GM18858 (cell line): ENCODE measurements around the gene CCDC88C.

Experiments used
- ATAC-seq: cut with Tn5 transposase; IDR thresholded peaks from one replicate; pipeline ENCODE4 v1.9.1; 2021; ENCODE audit not compliant: unreplicated experiment

CCDC88C gene

DNA sequence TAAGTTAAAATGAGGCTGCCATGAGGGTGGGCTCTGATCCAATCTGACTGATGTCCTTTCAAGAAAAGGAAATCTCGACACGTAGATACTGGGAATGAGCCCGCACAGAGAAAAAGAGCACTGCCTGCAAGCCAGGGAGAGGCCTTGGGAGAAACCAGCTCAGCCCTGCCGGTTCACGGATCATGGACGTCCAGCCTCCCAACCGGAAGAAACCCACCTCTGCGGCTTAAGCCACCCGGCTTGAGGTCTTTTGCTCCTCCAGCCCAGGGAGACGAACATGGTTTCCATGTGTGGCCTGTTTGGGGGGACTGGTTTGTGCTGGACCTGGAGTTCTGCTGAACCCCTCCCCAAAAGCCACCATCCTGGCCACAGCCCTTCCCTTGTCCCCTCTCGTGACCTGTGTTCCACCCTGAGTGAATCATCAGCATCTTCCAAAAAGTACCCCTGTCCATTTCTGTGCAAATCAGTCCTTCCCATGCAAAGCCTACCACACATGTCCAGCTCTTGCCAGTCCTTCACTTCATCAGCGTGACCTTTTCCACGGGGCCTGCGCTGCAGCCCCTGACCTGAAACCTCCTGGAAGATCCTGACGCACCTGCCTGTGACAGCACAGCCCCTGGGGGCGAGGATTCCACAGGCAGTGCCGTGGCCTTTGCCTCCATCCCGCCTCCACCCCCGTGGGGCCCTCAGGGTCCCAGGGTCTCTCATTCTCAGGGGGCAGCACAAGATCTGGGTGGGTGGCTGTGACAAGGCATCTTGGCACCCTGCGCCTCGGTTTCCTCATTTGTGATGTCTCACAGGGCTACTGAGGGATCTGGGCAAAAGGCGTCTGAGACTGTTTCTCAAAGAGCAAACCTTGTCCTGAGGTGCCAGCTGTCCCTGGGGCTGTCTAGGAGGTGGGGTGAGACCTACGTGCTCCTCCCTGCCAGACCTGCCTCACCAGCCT is 121.5 kb downstream of the CCDC88C start:
- no peak for ATAC-seq

- no peak for ATAC-seq
Measured at GRCh38 chr14:91295276-91295845, 122.3 kb downstream of the CCDC88C start.

GRCh38 chr14:91294153-91294552 is 123.5 kb downstream of the CCDC88C start:
- no peak for ATAC-seq

- ATAC-seq, result no peak
Measured at GRCh38 chr14:91293281-91293680, 124.3 kb downstream of the CCDC88C start.

- no peak for ATAC-seq
Measured at GRCh38 chr14:91292491-91292890, 125.1 kb downstream of the CCDC88C start.

DNA sequence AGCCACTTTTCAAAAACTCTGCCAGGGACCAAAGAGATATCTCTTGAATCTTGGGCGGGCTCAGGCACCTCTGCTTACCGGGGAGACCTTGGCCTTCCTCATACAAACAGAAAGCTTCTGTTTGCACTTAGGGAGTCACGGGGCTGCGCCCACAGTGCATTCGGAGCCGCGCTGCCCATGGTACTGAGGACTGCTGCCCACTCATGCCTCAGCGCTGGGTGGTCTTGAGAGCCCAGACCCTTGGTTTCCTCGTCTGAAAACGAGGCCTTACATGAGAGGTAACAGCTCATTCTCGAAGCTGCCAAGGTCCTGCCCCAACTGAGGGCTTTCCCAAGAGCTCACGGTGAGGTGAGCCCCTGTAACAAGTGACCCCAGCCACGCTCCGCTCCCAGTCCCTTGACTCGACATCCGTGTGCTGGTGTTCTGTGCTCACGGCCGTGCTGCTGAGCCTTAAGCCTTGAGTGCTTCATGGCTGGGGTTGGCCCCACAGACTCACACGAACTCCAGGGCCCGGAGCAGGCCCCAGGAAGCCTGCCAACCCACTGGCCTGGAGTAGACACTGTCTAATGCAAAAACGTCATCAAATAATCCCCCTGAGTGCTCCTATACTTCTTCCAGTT is 125.7 kb downstream of the CCDC88C start:
- ATAC-seq, result no peak

GRCh38 chr14:91290986-91291385 is 126.6 kb downstream of the CCDC88C start:
- no peak for ATAC-seq

DNA sequence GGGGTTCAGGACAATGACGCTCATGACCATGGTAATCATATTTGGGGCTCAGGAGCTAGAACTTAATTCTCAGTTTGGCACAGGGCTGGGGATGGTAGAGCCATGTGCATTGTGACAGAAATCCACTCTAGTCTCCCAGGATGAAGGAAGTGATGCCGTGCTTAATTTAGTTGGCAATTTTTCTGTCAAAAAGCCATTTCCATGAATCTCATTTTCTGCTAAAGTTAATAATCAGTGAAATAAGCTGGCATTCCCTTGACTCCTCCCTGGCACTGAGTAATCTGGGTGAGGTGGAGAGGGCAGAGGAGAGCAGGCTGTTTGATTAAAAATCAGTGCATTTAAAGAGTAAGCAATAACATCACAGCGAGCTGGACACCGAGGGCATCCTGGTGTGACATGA is 128.2 kb downstream of the CCDC88C start:
- ATAC-seq, result no peak

DNA sequence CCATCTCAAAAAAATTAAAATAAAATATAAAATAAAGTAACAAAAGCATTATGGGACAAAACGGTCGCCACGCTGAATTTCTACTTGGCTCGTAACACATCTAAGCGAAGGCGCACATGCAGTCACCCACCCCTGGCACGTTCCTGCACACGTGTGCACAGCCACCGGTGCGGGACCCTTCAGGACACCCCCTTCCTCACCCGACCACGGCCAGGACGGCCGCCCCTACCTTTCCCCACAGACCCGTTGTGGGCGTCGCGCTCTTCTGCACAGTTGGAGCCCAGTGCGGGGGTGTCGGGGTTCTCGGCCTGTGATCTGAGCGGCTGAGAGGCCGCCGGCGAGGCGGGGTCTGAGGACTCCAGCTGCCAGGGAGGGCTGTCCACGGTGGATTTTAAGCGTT is 128.7 kb downstream of the CCDC88C start:
- no peak for ATAC-seq

DNA sequence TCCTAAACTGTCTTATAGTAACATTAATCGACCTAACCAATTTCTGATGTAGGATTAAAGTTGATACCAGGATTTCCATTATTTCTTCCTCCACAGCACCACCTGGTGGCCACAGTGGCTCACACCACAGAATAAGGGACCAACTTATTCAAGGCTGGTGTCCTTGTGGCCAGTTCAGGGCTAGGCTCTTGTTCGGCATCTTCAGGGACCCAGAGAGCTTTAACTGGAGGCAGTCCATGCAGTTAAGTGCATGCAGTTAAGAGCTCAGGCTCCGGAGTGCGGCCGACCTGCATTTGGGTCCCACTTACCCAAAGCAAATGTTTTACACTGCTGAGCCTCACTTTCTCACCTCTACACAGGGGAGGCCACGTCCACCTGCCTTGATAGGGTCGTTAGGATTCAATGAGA is 131.1 kb downstream of the CCDC88C start:
- no peak for ATAC-seq

GRCh38 chr14:91284791-91285548 is 132.7 kb downstream of the CCDC88C start:
- ATAC-seq, result no peak

- no peak for ATAC-seq
Measured at GRCh38 chr14:91284146-91284790, 133.4 kb downstream of the CCDC88C start.

DNA sequence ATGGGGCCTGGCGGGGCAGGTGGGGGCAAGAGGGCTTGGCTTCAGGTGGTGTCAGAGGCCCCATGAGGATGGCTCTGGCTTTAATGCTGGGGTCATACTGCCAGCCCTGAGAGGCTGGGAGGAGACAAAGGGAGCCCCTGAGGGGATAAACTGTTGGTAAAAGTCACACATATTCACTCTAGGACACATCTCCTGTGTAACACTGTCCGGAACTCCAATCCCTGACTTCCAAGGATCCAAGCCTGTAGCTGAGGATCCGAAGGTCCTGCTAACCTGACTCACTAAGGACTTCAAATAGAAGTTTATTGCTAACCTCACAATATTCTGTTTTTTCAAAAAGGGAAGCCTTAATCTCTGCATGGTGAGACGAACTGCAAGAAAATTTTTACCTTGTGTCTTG is 134.0 kb downstream of the CCDC88C start:
- ATAC-seq, result no peak

- ATAC-seq, result no peak
Measured at GRCh38 chr14:91282954-91283645, 134.5 kb downstream of the CCDC88C start.

DNA sequence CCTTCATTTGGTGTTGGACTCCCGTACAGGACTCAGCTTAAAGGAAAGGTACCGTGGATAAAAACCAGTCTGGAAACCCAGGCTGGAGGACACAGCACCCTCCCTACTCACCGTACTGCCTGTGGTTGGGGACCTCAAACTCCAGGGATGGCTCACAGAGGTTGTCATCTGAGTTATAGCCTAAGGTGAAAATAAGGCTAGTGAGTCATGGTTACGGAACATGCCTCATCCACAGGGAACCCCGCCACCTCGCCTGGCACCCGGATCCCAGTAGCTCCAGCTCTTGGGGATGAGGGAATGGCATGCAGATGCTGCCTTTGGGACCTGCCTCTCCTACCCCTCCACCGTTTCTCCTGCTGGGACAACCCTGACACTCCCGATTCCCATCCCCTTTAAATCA is 136.3 kb downstream of the CCDC88C start:
- no peak for ATAC-seq

- no peak for ATAC-seq
Measured at GRCh38 chr14:91280129-91280528, 137.5 kb downstream of the CCDC88C start.

- no peak for ATAC-seq
Measured at GRCh38 chr14:91279354-91279753, 138.3 kb downstream of the CCDC88C start.

GRCh38 chr14:91278383-91278715 is 139.3 kb downstream of the CCDC88C start:
- no peak for ATAC-seq

DNA sequence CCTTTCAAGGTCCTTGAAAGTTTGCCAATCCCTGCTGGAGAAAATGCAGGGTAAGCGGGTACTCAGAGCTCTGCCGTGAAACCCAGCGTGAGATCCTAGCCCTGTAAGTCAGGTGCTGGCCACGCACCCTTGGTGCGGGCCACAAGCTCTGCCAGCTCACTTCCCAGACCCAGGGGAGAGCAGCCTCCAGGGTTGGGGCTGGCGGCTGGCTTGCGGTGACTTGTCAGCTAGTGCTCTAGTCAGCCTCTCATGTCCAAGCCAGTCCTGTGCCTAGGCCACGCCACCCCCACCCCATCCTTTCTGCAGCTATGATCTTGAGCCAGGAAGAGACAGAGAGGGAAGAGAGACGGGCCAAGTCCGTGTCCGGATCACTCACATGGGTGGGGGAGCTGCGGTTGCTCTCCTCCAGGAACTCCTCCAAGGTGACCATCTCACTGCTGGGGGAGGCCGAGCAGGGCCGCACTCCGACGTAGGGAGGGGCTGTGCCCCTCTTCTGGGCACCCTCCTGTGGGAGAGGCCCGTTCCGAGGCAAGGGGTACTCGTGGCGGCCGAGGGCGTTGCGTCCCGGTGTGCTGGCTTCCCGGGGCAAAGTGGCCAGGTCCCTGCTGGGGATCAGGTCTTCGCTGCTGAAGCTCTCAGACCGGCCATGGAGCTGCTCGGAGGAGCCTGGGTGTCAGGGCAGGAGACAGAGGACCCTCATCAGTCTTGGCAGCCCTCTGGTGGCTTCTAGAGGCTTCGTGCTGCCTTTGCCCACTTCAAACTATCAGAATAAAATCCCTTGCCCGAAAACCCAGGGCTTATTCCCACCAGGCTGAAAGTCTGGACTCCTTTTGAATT is 139.9 kb downstream of the CCDC88C start:
- ATAC-seq, result no peak
